HG02571 (cell line): ENCODE results near the gene MAP3K4.

ENCODE experiments used
- ATAC-seq: cut with Tn5 transposase; IDR thresholded peaks from one replicate; pipeline ENCODE4 v1.9.1; 2021; ENCODE audit warnings: mild to moderate bottlenecking, moderate library complexity; ENCODE audit not compliant: unreplicated experiment

Gene MAP3K4, protein sequence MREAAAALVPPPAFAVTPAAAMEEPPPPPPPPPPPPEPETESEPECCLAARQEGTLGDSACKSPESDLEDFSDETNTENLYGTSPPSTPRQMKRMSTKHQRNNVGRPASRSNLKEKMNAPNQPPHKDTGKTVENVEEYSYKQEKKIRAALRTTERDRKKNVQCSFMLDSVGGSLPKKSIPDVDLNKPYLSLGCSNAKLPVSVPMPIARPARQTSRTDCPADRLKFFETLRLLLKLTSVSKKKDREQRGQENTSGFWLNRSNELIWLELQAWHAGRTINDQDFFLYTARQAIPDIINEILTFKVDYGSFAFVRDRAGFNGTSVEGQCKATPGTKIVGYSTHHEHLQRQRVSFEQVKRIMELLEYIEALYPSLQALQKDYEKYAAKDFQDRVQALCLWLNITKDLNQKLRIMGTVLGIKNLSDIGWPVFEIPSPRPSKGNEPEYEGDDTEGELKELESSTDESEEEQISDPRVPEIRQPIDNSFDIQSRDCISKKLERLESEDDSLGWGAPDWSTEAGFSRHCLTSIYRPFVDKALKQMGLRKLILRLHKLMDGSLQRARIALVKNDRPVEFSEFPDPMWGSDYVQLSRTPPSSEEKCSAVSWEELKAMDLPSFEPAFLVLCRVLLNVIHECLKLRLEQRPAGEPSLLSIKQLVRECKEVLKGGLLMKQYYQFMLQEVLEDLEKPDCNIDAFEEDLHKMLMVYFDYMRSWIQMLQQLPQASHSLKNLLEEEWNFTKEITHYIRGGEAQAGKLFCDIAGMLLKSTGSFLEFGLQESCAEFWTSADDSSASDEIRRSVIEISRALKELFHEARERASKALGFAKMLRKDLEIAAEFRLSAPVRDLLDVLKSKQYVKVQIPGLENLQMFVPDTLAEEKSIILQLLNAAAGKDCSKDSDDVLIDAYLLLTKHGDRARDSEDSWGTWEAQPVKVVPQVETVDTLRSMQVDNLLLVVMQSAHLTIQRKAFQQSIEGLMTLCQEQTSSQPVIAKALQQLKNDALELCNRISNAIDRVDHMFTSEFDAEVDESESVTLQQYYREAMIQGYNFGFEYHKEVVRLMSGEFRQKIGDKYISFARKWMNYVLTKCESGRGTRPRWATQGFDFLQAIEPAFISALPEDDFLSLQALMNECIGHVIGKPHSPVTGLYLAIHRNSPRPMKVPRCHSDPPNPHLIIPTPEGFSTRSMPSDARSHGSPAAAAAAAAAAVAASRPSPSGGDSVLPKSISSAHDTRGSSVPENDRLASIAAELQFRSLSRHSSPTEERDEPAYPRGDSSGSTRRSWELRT (N-terminal part only)

DNA sequence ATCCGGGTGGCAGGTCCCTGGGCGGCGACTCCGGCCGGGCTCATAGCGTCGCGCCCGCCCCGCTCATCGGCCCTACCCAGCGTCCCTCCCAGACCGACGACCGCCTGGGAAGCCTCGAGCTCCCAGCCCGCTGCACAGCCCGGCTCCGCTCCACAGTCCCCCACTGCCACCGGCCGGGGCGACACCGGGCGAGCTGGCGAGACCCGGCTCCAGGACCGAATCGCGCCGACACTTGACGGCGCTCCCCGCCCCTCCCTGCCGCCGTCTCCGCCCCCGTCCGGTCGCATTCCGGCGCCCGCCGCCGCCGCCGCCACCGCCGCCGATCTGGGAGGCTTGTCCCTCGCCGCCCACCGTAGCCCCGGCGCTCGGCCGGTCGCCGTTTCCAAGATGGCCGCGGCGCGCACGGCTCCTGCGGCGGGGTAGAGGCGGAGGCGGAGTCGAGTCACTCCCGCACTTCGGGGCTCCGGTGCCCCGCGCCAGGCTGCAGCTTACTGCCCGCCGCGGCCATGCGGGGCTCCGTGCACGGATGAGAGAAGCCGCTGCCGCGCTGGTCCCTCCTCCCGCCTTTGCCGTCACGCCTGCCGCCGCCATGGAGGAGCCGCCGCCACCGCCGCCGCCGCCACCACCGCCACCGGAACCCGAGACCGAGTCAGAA is at the start of gene MAP3K4:
MAP3K4 (plus strand) TSS at position 364 of the 655 bp plus-strand sequence; CDS start at position 527, 163 bp downstream.
- peak; percentile 68 for ATAC-seq

DNA sequence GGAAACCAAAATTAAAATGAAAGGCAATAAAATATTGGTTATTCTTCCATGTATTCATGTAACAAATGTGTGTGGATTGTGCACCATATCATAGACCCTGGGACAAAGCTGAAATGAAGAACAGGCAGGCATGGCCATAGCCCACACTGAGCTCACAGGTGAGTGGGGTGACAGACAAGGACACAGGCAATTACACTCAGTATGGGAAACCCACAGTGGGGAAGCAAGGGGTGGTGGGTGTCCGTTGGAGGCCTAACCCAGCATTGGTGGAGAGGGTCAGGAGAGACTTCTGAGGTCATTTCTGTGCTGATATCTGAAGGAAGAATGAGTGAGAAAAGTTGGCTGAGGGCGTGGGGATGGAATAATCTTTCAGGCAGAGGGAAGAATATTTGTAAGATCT is 47.6 kb upstream of the MAP3K4 start:
- ATAC-seq, result no peak

DNA sequence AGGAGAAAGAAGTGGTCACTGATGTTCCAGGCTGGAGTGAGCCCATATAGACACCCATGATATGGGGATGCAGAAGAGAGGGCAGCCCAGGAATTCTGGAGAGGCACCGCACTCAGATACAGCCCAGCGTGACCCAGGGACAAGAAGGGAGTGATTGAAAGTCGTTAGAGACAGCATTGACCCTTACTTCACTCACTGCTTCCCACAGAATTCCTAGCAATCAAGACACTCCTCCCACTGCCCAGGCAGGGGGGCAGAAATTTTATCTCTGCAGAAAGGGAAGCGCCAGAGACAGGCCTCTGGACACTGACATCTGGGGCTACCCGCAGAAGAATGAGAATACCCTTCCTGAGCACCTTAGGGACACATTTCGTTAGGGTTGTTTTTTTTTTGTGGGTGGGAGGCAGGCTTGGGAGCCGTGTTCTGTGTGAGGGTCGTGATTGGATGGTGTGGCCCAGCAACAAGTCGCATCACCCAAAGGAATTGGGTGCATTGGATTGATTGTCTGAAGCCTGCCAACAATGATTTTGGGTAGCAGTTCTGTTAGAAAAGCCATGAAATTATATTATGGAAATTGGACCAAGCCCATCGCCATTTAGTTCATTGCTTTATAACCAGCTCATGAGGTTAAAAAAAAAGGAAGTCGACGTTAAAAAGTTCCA is 45.9 kb upstream of the MAP3K4 start:
- ATAC-seq, result no peak

DNA sequence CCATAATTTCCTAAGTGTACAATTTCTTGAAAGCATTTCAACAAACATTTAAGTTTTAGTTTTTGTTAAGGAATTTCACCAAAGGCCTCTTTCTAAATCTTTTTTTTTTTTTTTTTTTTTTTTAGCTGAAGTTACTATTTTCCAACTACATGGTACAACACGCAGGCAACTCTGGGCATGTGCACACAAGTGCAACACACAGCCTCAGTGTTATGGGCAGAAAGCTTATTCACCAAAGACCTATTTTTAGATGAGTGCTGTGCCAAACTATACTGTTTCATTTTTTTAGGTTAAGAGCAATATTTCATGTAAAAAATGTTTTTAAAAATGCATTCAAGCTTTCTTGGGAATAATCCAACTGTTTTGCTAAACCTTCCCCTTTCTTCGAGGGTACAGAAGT is 42.0 kb upstream of the MAP3K4 start:
- no peak for ATAC-seq

DNA sequence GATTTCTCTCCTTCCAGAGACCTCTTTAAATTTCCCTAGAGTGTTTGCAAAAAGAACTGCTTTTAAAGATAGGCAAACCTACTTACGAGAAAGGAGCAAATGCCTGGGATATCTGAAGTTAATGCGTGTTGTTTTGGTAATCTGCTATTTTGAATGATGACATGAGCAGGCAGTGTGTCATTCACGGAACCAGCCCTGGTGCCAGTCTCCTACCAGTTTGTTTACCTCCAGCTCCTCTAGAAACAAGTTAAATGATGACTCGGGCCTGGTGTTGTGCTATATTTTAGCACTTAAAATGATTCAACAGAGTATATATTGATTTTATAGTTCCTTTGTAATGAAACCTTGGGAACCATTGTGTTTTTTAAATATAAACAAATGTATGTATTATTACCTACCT is 41.1 kb upstream of the MAP3K4 start:
- ATAC-seq, result no peak

DNA sequence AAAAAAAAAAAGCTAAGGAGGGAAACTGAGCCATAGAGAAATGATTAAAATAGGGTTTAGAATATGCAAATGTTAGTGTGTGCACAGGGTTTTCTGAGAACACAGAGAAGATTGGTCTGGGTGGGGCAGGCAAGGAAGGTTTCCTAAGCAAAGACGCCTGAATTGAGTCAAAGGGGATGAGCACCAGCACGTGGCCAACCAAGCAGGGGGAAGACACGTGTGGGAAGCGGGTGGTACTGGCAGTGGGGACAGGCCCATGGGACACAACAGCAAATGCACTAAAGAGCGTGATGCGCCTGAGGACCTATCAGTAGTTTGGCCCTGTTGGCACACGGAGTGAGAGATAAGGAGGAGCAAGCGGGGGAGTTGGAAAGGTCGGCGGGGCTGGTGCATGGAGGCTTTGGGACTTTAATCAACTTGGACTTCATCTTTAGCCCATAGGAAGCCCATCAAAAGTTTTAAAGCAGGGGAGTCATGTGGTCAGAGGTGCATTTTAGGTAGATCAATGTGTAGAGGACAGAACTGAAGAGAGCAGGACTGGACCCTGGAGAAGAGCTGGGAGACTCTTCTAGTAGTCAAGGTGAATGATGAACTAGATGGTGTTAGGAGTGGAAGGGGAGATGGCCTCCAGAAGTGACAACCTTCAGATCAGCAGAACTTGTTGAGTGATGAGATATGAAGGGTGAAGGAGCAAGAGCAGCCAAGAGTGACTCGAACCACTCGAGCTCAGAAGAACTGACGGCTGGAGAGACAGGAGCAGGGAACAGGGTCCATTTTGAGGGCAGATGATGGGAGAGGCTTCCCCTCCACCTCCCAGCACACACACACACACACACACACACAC is 40.2 kb upstream of the MAP3K4 start:
- no peak for ATAC-seq

DNA sequence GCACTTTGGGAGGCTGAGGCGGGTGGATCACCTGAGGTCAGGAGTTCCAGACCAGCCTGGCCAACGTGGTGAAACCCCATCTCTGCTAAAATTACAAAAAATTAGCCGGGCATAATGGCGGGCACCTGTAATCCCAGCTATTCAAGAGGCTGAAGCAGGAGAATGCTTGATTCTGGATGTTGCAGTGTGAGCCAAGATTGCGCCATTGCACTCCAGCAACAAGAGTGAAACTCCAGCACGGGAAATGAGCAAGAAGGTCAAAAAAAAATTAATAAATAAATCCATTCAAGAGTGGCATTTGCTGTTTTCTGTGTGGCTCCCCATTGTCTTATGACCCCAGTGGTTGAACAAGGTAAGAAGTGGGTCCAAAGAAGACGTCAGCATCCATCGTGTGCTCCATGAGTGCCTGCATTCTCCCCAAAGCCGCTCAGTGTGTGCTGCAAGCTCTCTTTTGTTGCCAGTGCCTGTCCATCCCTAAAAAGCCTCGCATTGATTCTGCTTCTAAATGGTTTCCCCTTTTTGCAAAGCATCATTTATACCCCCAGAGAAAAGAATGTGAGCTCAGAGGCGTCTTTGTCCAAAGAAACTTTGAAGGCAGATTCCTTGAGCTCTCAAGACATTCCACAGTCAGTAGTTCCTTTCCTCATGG is 38.8 kb upstream of the MAP3K4 start:
- ATAC-seq, result no peak

DNA sequence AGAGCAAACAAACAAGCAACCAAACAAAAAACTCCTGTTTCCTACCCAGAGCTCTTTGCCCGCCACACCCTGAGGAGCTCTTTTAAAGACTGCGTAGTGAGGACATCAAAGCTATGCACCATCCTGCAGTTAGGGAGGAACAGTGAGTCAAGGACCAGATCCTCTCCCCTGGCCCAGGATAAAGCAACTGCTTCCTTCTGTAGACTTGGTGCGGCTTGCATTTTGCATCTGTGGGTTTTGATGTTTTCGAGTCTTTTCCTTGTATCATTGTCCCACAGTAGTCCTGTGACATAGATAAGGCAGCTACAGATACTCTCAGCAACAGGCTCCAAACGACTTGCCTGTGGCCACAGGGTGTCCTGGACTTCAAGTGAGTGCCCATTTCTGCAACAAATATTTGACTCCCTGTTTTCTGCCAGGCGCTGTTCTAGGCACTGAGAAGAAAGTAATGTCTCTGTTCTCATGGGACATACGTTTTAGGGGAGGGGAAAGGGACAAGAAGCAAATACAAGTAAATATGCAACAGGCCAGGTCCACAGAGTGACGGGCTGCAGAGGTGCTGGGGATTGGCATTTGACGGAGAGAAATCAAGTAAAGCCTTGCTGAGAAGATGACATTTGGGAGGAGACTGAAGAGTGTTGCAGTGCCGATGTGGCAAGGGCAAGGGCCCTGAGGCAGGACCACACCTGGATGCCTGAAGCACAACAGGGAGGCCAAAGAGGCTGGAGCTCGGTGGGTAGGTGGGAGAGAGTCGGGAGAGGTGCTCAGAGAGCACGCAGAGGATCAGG is 35.9 kb upstream of the MAP3K4 start:
- ATAC-seq, result no peak

DNA sequence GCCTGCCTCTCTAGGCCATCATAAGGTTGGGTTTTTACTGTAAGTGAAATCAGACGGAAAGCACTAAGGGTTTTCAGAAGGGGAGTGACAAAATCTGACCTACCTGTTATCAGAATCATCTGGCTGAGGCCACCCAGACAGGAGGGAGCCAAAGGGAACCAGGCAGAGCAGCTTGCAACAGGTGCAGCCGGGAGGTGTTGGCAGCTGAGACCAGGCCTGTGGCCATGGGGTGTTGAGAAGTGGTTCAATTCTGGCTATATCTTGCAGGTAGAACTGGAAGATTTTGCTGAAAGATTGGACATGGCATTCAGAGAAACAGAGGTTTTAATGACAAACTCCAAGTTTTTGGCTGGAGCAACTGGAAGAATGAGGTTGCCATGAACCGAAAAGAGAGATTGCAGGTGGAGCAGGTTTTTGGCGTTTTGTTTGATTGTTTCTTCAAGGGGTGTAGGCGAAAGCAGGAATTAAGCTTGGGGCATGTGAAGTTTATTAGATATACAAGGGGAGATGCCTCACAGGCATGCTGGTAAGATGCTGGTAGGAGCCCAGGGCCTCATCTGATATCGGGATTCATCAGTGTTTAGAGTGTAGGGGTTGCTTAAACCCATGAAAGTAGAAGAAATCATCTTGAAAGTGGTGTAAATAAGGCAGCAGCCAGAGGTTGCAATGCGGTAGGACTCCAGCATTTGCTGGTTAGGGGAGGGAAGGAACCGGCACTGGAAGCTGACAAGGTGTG is 35.1 kb upstream of the MAP3K4 start:
- no peak for ATAC-seq

DNA sequence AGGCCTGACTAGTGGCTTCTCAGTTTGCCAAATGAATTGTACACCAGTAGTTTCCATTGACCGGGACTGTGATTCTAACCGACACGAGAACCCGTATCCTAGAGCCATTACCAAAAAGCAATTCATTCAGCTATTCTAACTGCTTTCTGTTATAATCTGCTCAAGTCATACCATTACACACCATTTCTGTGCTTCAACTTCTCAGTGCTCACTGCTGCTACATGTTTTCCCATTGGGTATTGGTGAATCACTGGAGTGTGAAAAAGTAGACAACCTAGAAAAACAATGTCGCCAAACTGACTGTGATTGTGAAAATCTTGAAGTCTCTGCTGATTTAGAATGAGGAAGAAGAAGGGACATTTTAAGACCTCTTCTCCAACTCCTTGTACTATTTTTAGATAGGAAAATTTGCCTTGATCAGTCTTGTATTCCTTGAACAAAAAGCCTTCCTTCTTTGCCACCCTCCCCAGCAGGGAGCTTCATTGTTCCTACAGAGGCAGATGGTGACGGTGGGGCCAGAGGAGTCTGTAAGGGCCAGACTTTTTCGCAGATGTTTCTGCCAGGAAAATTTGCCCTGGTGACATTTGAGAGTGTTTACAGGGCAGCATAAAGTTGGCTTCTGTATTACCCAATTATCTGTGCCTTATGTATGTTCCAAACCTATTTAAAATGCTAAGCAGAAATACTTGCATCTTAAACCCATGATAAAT is 31.7 kb upstream of the MAP3K4 start:
- no peak for ATAC-seq

DNA sequence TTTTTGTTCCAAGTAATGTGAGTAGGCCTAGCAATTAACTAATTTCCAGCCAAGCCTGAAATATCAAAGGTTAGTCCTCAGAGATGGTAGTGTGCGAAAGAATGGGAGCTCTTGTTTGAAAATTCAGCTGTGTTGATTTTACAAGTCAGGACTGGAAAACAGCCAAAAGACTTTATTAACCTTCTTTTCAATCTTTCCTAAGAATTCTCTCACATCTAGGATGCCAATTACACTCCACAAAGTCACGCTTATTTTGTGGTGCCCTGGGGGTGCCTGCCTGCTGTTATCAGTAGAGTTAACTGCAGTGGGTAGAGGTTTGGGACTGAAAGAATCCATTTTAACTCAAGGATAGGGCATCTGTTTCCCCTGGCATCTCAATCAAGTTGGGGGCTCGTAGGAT is 30.7 kb upstream of the MAP3K4 start:
- no peak for ATAC-seq

DNA sequence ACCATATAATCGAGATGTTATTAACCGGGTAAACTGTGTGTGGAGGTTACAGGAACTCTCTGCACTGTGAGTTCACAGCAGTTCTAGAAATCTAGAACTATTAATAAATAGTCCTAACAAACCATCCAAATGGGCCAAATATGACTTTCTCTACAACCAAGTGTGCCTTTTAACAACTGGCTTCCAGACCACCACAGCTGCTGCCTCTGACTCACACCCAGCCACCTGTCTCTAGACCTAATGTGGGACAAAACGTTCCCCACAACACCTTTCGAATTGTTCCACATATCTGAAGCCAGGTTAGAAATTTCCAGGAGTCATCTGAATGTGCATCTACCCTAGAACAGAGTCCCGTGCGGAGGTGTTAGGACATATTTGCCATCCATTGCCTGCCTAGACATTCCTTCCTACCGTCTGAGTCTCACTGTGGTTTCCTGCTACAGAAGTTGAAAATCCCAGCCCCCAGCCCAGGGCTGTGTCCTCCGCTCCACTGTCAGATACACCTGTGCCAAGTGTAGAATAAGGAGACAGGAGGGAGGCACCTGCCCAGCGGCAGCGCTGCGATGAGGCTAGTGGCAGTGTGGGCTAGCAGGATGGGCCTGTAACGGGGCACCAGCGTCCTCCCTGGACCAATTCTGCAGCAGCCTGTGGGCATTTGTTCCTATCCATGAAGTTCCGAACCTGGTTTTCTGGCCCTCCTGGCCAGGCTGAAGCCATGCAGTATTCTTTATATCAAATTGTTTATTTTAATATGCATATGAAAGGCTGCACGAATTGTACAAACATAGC is 28.5 kb upstream of the MAP3K4 start:
- ATAC-seq, result no peak

DNA sequence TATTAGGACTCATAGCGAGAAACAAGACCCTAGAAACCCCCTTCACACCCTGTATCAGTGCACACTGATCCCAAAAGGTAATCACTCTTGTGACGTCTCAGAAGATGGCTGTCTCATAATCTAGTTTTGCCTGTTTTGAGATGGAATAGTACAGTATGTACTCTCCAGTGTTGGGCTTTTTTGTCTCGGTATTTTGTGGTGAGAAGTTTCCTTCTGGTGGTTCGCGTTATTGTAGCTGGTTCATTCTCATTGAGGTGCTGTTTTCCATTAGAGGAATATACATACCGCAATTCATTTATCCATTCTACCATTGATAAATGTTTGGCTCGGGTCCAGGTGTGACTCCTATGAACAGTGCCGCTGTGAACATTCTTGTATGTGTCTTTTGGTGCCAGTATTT is 27.9 kb upstream of the MAP3K4 start:
- ATAC-seq, result no peak

DNA sequence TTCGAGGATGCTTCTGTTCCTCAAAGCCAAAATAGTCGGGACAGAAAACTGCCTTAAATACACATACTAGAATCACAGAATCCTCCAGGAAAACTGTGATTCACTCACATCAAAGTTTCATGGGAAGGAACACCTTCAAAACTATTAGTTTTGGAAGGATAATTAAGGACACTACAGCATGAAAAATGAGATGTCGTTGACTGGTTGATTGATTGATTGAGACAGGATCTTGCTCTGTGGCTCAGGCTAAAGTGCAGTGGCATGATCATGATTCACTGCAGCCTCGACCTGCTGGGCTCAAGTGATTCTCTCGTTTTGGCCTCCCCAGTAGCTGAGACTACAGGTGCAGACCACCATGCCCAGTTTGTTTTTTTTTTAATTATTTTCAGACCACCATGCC is 25.7 kb upstream of the MAP3K4 start:
- ATAC-seq, result no peak

DNA sequence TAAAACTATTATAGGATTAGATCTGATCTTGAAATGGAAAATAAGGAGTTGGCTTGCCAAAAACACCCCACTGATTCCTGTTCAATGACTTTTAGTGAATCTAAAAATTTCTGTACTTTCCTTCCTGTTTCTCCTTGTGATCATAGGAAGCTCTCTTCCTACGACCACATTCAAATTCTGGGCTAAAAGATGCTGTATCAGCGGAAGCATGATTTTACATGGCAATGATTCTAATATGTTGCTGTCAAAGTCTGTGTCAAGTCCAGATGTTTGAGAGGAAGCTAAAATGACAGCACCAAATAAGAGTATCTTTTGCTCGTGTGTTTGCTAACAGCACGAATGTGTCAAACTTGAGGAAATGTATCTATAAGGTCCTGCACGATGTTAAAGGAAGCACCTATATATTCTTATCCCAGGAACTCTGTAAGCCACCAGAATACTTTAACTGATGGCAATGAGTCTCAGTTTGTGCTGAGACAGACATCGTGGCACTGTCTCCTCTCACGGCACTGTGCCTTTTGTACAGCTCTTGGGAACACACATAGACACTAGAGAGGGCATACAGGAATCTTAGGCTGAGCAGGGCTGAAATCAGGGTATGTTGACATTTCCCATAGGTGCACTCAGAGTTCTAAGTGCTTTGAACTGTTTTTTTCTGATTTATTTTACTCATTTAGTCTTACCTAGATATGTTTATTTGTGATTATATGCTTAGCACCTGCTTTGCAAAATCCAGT is 24.9 kb upstream of the MAP3K4 start:
- ATAC-seq, result no peak
